ENCODE data around the gene ADSS2.

ADSS2 gene

GRCh38 chr1:244362476-244362875 is 89.2 kb downstream of the ADSS2 start:
- H3K27me3 Mint-ChIP-seq (ENCODE audit: low read depth): peaks cover 11% of the 10 kb centered on the region
- H3K4me3 Mint-ChIP-seq: no peak overlapping the region
- TF ChIP-seq, protein P1, sequence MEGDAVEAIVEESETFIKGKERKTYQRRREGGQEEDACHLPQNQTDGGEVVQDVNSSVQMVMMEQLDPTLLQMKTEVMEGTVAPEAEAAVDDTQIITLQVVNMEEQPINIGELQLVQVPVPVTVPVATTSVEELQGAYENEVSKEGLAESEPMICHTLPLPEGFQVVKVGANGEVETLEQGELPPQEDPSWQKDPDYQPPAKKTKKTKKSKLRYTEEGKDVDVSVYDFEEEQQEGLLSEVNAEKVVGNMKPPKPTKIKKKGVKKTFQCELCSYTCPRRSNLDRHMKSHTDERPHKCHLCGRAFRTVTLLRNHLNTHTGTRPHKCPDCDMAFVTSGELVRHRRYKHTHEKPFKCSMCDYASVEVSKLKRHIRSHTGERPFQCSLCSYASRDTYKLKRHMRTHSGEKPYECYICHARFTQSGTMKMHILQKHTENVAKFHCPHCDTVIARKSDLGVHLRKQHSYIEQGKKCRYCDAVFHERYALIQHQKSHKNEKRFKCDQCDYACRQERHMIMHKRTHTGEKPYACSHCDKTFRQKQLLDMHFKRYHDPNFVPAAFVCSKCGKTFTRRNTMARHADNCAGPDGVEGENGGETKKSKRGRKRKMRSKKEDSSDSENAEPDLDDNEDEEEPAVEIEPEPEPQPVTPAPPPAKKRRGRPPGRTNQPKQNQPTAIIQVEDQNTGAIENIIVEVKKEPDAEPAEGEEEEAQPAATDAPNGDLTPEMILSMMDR (IDR thresholded peaks at IDR 0.05; ENCODE audit: unreplicated experiment in 3 of 3): no peak
- peaks cover 6% of the 10 kb centered on the region for H3K9me3 Mint-ChIP-seq
- H3K27ac Mint-ChIP-seq: peak overlapping the region; percentile 82 to 93 (median 87)
- peaks cover 6% of the 10 kb centered on the region for H3K36me3 Mint-ChIP-seq (ENCODE audit: low read depth)
- peaks cover 15% of the 10 kb centered on the region for H3K4me1 Mint-ChIP-seq

DNA sequence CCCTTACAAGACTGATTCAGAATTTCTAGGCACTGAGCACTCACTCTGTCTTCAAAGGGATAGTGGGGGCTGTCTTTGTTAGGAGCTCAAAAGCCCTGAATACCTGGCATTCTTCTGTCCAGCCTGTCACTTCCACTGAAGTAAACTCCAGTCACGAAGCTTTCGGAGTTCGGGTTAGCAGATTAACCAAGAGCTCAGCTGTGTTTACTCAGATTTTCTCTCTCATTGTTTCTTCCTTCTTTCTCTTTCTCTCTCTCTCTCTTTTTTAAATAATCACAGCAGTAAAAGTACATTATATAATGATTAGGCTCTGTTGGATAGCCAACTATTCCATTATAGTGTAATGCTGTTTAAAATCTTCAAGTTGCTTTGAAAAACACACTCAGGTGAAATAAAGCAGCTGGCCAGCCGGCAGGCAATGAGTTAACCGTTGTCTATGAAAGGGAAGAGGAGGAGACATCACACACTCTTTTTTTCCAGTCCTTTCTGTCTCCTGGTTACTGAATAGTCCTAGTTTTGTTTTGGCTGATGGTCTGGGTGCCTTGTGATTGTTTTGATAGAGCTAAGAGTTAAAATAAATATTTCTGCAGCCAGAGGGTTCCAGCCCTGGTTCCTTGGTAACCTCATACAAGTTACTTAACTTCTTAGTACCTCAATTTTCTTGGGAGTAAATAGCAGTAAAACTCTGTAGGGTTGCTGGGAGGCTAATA is 89.8 kb downstream of the ADSS2 start:
- Mint-ChIP-seq H3K4me1 (peaks cover 15% of the 10 kb centered on the region), H3K9me3 (peaks cover 6% of the 10 kb centered on the region), H3K4me3 (peak overlapping the region; percentile 62 to 81 (median 65)), H3K27ac (peak overlapping the region; percentile 82 to 93 (median 87)), H3K27me3 (ENCODE audit: low read depth) (peaks cover 10% of the 10 kb centered on the region), H3K36me3 (ENCODE audit: low read depth) (peaks cover 6% of the 10 kb centered on the region)
- TF ChIP-seq, protein P1 (IDR thresholded peaks at IDR 0.05; ENCODE audit: unreplicated experiment in 3 of 3): no peak
